ENCODE data around the gene HSD17B12.

GRCh38 chr11:43797866-43798265 lies 117.3 kb downstream of the HSD17B12 start:
- TF ChIP-seq CTCF (conservative IDR thresholded peaks at IDR 0.05) (no peak), ZFX (IDR thresholded peaks at IDR 0.05) (no peak)

All from C4-2B (cell line).